B cell (primary cell): ENCODE results near the gene KNL1. TPM values are rescaled to one million over a fixed set of nuclear protein-coding genes. Genes with fewer than 3 reads are reported as not detected.

Experiments
- ATAC-seq: fragments of 200-7000 bp; cut with Tn5 transposase; one replicate; pipeline ENCODE4 v1.10.0; 2021; ENCODE audit warnings: low read depth, mild to moderate bottlenecking, moderate number of reproducible peaks, moderate library complexity
- CTCF ChIA-PET: fragments of 350-600 bp; sonication (Branson Sonifier 250); formaldehyde crosslinking; loops from one replicate; lab custom pipeline; 2021; ENCODE audit warnings: antibody characterized with exemption, inconsistent platforms; lab: Charles Lee
- POLR2A ChIA-PET: fragments of 350-600 bp; sonication (Branson Sonifier 250); formaldehyde crosslinking; loops from one replicate; lab custom pipeline; 2021; ENCODE audit warnings: antibody characterized with exemption; lab: Charles Lee
- DNase-seq: peaks from one replicate; pipeline ENCODE4 v3.0.0; 2013
- H2AFZ ChIP-seq: 2 replicates; pipeline ENCODE4 v1.6.1; 2012; ENCODE audit warnings: mild to moderate bottlenecking, low read depth, low read length; ENCODE audit not compliant: insufficient read depth, poor library complexity, severe bottlenecking
- H3K27ac ChIP-seq, 2 donors: 1 replicate in 1 of 2; 2 replicates in 1 of 2; pipeline ENCODE4 v1.5.1; 2012 to 2013; ENCODE audit warnings: low read length in 2 of 2, mild to moderate bottlenecking in 2 of 2, moderate library complexity in 1 of 2
- H3K27me3 ChIP-seq, 4 experiments: fragments of 200-600 bp in 1 of 4; sonication (generic) in 1 of 4; replicated peaks in 1 of 4; 1 replicate in 2 of 4; 2 replicates in 2 of 4; pipeline versions ENCODE4 v1.6.1 to v1.7.0; 2013 to 2016; ENCODE audit warnings: low read length in 3 of 4, mild to moderate bottlenecking in 2 of 4, mixed read lengths in 1 of 4, moderate library complexity in 1 of 4; ENCODE audit not compliant: insufficient read depth in 4 of 4, control insufficient read depth in 3 of 4; ENCODE audit errors: control extremely low read depth in 1 of 4
- H3K36me3 ChIP-seq, 2 experiments: replicated peaks in 1 of 2; 1 replicate in 1 of 2; 2 replicates in 1 of 2; pipeline versions ENCODE4 v1.6.1 to v1.7.1; 2013; ENCODE audit warnings: low read length in 1 of 2; ENCODE audit not compliant: insufficient read depth in 2 of 2, control insufficient read depth in 1 of 2; ENCODE audit errors: control extremely low read depth in 1 of 2, extremely low read depth in 1 of 2
- H3K4me1 ChIP-seq, 2 donors: fragments of 200-600 bp in 1 of 2; sonication (generic) in 1 of 2; 1 replicate in 1 of 2; 2 replicates in 1 of 2; pipeline versions ENCODE4 v1.5.1 to v1.6.1; 2013 to 2017; ENCODE audit warnings: low read length in 2 of 2; ENCODE audit not compliant: control insufficient read depth in 2 of 2, insufficient read depth in 2 of 2
- H3K4me2 ChIP-seq: replicated peaks from 2 replicates; pipeline ENCODE3; 2012; ENCODE audit warnings: mild to moderate bottlenecking, low read depth, low read length; ENCODE audit not compliant: poor library complexity, severe bottlenecking
- H3K4me3 ChIP-seq, 5 experiments: fragments of 200-600 bp in 1 of 5; sonication (generic) in 1 of 5; 1 replicate in 3 of 5; 2 replicates in 2 of 5; pipeline versions ENCODE4 v1.5.1 to v1.7.0; 2011 to 2016; ENCODE audit warnings: low read length in 4 of 5, mild to moderate bottlenecking in 4 of 5, low read depth in 2 of 5, control low read depth in 1 of 5, moderate library complexity in 1 of 5; ENCODE audit not compliant: insufficient read depth in 1 of 5; ENCODE audit errors: control extremely low read depth in 1 of 5, extremely low read depth in 1 of 5
- H3K79me2 ChIP-seq: fragments of 200-600 bp; sonication (generic); one replicate; pipeline ENCODE4 v1.6.0; 2016; ENCODE audit warnings: low read length; ENCODE audit not compliant: control insufficient read depth, insufficient read depth
- H3K9ac ChIP-seq: fragments of 200-600 bp; sonication (generic); 2 replicates; pipeline ENCODE4 v1.6.1; 2017; ENCODE audit warnings: mild to moderate bottlenecking, low read length, moderate library complexity
- H3K9me3 ChIP-seq, 3 donors: one replicate each; pipeline versions ENCODE4 v1.6.1 to v1.7.1; 2013; ENCODE audit warnings: low read length in 2 of 3; ENCODE audit not compliant: control insufficient read depth in 2 of 3, insufficient read depth in 1 of 3; ENCODE audit errors: control extremely low read depth in 1 of 3
- H4K20me1 ChIP-seq: 2 replicates; pipeline ENCODE4 v1.6.0; 2012; ENCODE audit warnings: mild to moderate bottlenecking, low read length; ENCODE audit not compliant: insufficient read depth, control insufficient read depth, poor library complexity, severe bottlenecking
- H3K27ac Mint-ChIP-seq: one replicate; pipeline ENCODE4 v1.8.0; 2021; ENCODE audit warnings: mixed read lengths
- H3K27me3 Mint-ChIP-seq: one replicate; pipeline ENCODE4 v1.8.0; 2021; ENCODE audit warnings: mixed read lengths
- H3K4me1 Mint-ChIP-seq: one replicate; pipeline ENCODE4 v1.8.0; 2021; ENCODE audit warnings: mixed read lengths
- H3K4me3 Mint-ChIP-seq: one replicate; pipeline ENCODE4 v1.8.0; 2021; ENCODE audit warnings: mixed read lengths
- H3K9me3 Mint-ChIP-seq: one replicate; pipeline ENCODE4 v1.8.0; 2022; ENCODE audit warnings: mixed read lengths; ENCODE audit not compliant: insufficient read depth
- EZH2 ChIP-seq: IDR thresholded peaks from 2 replicates; pipeline ENCODE4 v1.6.1; 2012; ENCODE audit warnings: borderline replicate concordance, low read depth, mild to moderate bottlenecking, moderate library complexity, low read length; ENCODE audit not compliant: insufficient read depth, poor library complexity, severe bottlenecking
- WGBS: methylation state at CpG from one replicate; pipeline ENCODE4 v1.1.5; 2013; ENCODE audit warnings: missing lambda C conversion rate; ENCODE audit not compliant: insufficient coverage; 5-methylcytosine and 5-hydroxymethylcytosine counted together
- intact Hi-C: fragments of 100-400 bp; cut with micrococcal nuclease; formaldehyde crosslinking; loops from one replicate; pipeline ENCODE4 v1.10.0; 2022
- polyA plus RNA-seq: library from polyadenylated mRNA; depleted of rRNA; stranded (reverse); fragments of >200 nt; gene quantifications from 2 replicates; pipeline ENCODE4 v1.2.3, GENCODE V29; 2012
- total RNA-seq, 2 donors: library from RNA; stranded (reverse); fragments of 120-200 nt in 1 of 2; gene quantifications; 1 replicate in 1 of 2; 2 replicates in 1 of 2; pipeline versions ENCODE4 v1.2.3 to v1.2.4, GENCODE V29; 2013 to 2022
- TF ChIP-seq, protein P1 (sequence below): fragments of 200-600 bp; IDR thresholded peaks from one replicate; pipeline ENCODE4 v1.8.0; 2022; ENCODE audit warnings: antibody characterized with exemption, mild to moderate bottlenecking

KNL1 gene
- total and polyA plus RNA-seq, 2 donors (not counting 1 experiment from before 2014, with no cell fraction given): 0.91 to 4.0 TPM

DNA sequence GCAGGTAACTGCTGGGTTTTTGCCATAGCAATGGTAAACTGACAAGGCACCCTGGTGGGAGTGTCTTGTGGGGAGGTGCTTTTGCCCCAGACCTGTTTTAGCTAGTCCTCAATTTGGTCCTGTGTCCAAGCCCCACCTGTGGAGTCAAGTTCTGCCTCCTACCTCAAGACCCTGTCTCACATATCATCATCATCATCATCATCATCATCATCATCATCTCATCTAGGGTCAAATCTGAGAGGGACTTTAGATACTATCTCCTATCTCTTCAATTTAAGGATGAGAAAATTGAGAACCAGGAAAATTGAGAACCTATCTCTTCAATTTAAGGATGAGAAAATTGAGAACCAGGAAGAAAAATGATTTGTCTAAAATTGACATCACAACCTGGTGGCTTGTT, 9.9 kb downstream of the KNL1 start:
- Histone ChIP-seq H3K4me2 (no peak overlapping the region), H3K79me2 (peaks cover 32% of the 10 kb centered on the region), H3K27ac (no peak overlapping the region), H3K9me3 (peaks cover 0 to 3% (median 0%) of the 10 kb centered on the region in 3 donors), H3K4me3 (no peak overlapping the region), H4K20me1 (no peaks in the 10 kb centered on the region), H3K36me3 (peaks cover 0 to 2% of the 10 kb centered on the region in 2 experiments), H3K4me1 (no peaks in the 10 kb centered on the region), H3K9ac (no peak overlapping the region), H3K27me3 (no peaks in the 10 kb centered on the region), H2AFZ (no peak overlapping the region)
- CTCF ChIA-PET: no interaction called here
- intact Hi-C loops: no loop called here
- no peaks in the 10 kb centered on the region for H3K9me3 Mint-ChIP-seq
- H3K4me1 Mint-ChIP-seq: no peaks in the 10 kb centered on the region
- no peak overlapping the region for H3K27ac Mint-ChIP-seq
- DNase-seq: no peak
- no peak for ATAC-seq
- POLR2A ChIA-PET: no interaction called here
- no peaks in the 10 kb centered on the region for H3K27me3 Mint-ChIP-seq
- TF ChIP-seq EZH2: no peak
- TF ChIP-seq, protein P1, sequence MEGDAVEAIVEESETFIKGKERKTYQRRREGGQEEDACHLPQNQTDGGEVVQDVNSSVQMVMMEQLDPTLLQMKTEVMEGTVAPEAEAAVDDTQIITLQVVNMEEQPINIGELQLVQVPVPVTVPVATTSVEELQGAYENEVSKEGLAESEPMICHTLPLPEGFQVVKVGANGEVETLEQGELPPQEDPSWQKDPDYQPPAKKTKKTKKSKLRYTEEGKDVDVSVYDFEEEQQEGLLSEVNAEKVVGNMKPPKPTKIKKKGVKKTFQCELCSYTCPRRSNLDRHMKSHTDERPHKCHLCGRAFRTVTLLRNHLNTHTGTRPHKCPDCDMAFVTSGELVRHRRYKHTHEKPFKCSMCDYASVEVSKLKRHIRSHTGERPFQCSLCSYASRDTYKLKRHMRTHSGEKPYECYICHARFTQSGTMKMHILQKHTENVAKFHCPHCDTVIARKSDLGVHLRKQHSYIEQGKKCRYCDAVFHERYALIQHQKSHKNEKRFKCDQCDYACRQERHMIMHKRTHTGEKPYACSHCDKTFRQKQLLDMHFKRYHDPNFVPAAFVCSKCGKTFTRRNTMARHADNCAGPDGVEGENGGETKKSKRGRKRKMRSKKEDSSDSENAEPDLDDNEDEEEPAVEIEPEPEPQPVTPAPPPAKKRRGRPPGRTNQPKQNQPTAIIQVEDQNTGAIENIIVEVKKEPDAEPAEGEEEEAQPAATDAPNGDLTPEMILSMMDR: no peak
- no peak overlapping the region for H3K4me3 Mint-ChIP-seq

DNA sequence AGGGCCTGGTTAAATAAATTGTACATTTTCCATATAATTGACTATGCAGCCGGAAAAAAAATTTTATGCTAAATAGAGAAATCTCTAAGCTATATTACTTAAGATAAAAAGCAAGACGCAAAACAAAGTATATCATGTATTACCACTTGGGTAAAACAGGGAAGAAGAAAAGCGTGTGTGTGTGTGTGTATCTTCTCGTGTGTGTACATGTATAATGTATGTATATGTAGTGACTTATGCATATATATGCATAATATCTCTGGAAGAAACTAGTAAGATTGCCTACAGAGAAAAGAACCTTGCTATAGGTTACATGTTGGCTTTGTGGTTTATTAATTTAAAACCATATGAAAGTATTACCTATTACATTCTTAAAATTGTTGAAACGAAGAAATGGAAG, 19.0 kb downstream of the KNL1 start:
- Histone ChIP-seq H3K36me3 (no peaks in the 10 kb centered on the region), H3K79me2 (no peaks in the 10 kb centered on the region), H3K9me3 (no peaks in the 10 kb centered on the region), H3K4me1 (no peaks in the 10 kb centered on the region), H3K9ac (no peak overlapping the region), H3K4me2 (no peak overlapping the region), H4K20me1 (no peaks in the 10 kb centered on the region), H3K27ac (no peak overlapping the region), H2AFZ (no peak overlapping the region), H3K4me3 (no peak overlapping the region), H3K27me3 (no peaks in the 10 kb centered on the region)
- no peak for ATAC-seq
- Mint-ChIP-seq H3K9me3 (no peaks in the 10 kb centered on the region), H3K4me1 (peaks cover 2% of the 10 kb centered on the region), H3K27me3 (no peaks in the 10 kb centered on the region), H3K4me3 (no peak overlapping the region), H3K27ac (no peak overlapping the region)
- CTCF ChIA-PET: no interaction called here
- TF ChIP-seq, protein P1: no peak
- no peak for TF ChIP-seq EZH2
- no CpG with 5 or more reads among the region's 5 CpGs for WGBS
- POLR2A ChIA-PET: no interaction called here
- no peak for DNase-seq
- intact Hi-C loops: no loop called here
